GM20431 (cell line): ENCODE results near the gene C1orf167.

Experiments
- in situ Hi-C: fragments of 300-500 bp; cut with MseI, MboI; formaldehyde crosslinking; loops from one replicate; pipeline ENCODE4 v1.15.0; 2020; ENCODE audit warnings: low sequenced_read_pairs; ENCODE audit not compliant: unreplicated experiment

Gene C1orf167

GRCh38 chr1:11823366-11824137, 61.6 kb downstream of the C1orf167 start:
- in situ Hi-C loops: no loop called here

- in situ Hi-C loops: no loop called here
Observed at GRCh38 chr1:11825131-11825530, 63.1 kb downstream of the C1orf167 start.

- in situ Hi-C loops: no loop called here
Observed at GRCh38 chr1:11826946-11827345, 65.0 kb downstream of the C1orf167 start.

- in situ Hi-C loops: no loop called here
Observed at GRCh38 chr1:11828511-11828910, 66.5 kb downstream of the C1orf167 start.

- in situ Hi-C loops: no loop called here
Observed at GRCh38 chr1:11831945-11832725, 70.1 kb downstream of the C1orf167 start.

GRCh38 chr1:11833497-11833896, 71.5 kb downstream of the C1orf167 start:
- in situ Hi-C loops: no loop called here

- in situ Hi-C loops: no loop called here
Observed at GRCh38 chr1:11833900-11834299, 71.9 kb downstream of the C1orf167 start.

GRCh38 chr1:11835441-11836225, 73.6 kb downstream of the C1orf167 start:
- in situ Hi-C loops: no loop called here

GRCh38 chr1:11836955-11837766, 75.2 kb downstream of the C1orf167 start:
- in situ Hi-C loops: no loop called here

GRCh38 chr1:11837767-11838348, 75.9 kb downstream of the C1orf167 start:
- in situ Hi-C loops: no loop called here

- in situ Hi-C loops: no loop called here
Observed at GRCh38 chr1:11838349-11839272, 76.6 kb downstream of the C1orf167 start.
